ENCODE measurements around the gene TLX1. TPM values are rescaled to one million over a fixed set of nuclear protein-coding genes. Genes with fewer than 3 reads are reported as not detected.

The TLX1 gene
- total and polyA plus RNA-seq, 9 of the 15 experiments (the other 6 are each of a cell fraction or from before 2014, with no cell fraction given): 0.03 to 3.3 (median 0.19) TPM; not detected in 1

DNA sequence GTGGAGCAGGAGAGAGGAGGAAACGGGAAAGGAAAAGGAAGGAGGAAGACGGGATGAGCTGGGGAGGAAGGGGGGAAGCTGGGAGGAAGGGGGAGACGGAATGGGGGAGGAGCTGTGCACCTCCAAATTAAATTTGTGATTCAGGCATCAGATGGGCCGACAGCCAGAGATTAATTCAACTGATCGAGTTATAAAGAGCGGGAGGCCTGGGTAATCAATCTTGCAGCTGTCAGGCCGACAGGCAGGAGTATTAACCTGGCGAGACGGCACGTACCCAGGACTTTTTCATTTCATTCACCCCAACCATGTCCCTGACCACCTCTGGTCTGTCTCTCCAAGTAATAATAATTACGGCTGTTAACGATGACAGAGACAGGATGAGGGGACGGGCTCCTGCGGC, 43.1 kb upstream of the TLX1 start:
- Histone ChIP-seq H3K4me1 (replicated peaks in 1 of 2; ENCODE audit: control insufficient read depth in 2 of 2, insufficient read depth in 2 of 2, low read length in 2 of 2) (peaks cover 0 to 10% of the 10 kb centered on the region in 2 experiments; a peak in 2 of 5 replicates), H2AFZ (ENCODE audit: low read depth, low read length) (no peak overlapping the region), H4K20me1 (replicated peaks; ENCODE audit: control insufficient read depth, insufficient read depth, low read length) (no peaks in the 10 kb centered on the region), H3K79me2 (ENCODE audit: control insufficient read depth, insufficient read depth, low read length) (no peaks in the 10 kb centered on the region), H3K9me1 (ENCODE audit: control insufficient read depth, insufficient read depth, low read length) (no peaks in the 10 kb centered on the region), H3K9me3 (replicated peaks; ENCODE audit: control insufficient read depth, insufficient read depth, low read depth, low read length) (no peaks in the 10 kb centered on the region), H3K27ac (ENCODE audit: extremely low read depth, low read depth, low read length) (no peak overlapping the region), H3K4me2 (ENCODE audit: insufficient read depth, low read length) (no peak overlapping the region), H3K27me3 (ENCODE audit: control insufficient read depth in 2 of 2, insufficient read depth in 2 of 2, low read length in 2 of 2) (peaks cover 2 to 59% of the 10 kb centered on the region in 2 experiments; a peak in 3 of 5 replicates), H3K36me3 (ENCODE audit: control insufficient read depth, insufficient read depth, low read length) (no peaks in the 10 kb centered on the region), H3K4me3 (no peak overlapping the region), H3K9ac (ENCODE audit: insufficient read depth in 1 of 2, low read depth in 2 of 2, low read length in 2 of 2) (0 out of 4 replicates have a peak overlapping the region, but pooled peaks of 1 of the 2 experiments have one; percentile 14)
- DNase-seq (ENCODE audit: extremely low read depth in 1 of 4, low spot score in 3 of 4) (no peak), FAIRE-seq (no peak), ATAC-seq (no peak)
- ChIA-PET CTCF (ENCODE audit: low intra/inter-chr PET ratio) (no interaction called here), POLR2A (interaction anchor here (0.8 kb wide), 1 partner anchor 13 kb away, joined by 3 read pairs; no protein-coding TSS in a partner anchor)
- no TSS peak for BruUV-seq (replicated peaks)
- WGBS (ENCODE audit: insufficient coverage, low coverage, missing lambda C conversion rate): 1% methylated on average over 10 of the region's 14 CpGs
- intact Hi-C loops (cut with micrococcal nuclease): no loop called here
- in situ Hi-C loops (cut with MboI): no loop called here
- TF ChIP-seq HNRNPLL (IDR thresholded peaks at IDR 0.05; ENCODE audit: low read depth, low read length, poor library complexity, severe bottlenecking) (no peak), PHB2 (IDR thresholded peaks at IDR 0.05; ENCODE audit: low read depth) (no peak), NEUROD1 (IDR thresholded peaks at IDR 0.05; ENCODE audit: borderline replicate concordance, low read depth, low read length, partially characterized antibody) (no peak), MEIS2 (IDR thresholded peaks at IDR 0.05; ENCODE audit: partially characterized antibody) (peak; percentile 50), KDM2B (CRISPR knock-in tag; IDR thresholded peaks at IDR 0.05) (no peak), ADNP (tag; IDR thresholded peaks at IDR 0.05) (no peak), HNRNPH1 (optimal IDR thresholded peaks at IDR 0.05; ENCODE audit: low read depth, low read length) (no peak)
- TF ChIP-seq, protein P1, sequence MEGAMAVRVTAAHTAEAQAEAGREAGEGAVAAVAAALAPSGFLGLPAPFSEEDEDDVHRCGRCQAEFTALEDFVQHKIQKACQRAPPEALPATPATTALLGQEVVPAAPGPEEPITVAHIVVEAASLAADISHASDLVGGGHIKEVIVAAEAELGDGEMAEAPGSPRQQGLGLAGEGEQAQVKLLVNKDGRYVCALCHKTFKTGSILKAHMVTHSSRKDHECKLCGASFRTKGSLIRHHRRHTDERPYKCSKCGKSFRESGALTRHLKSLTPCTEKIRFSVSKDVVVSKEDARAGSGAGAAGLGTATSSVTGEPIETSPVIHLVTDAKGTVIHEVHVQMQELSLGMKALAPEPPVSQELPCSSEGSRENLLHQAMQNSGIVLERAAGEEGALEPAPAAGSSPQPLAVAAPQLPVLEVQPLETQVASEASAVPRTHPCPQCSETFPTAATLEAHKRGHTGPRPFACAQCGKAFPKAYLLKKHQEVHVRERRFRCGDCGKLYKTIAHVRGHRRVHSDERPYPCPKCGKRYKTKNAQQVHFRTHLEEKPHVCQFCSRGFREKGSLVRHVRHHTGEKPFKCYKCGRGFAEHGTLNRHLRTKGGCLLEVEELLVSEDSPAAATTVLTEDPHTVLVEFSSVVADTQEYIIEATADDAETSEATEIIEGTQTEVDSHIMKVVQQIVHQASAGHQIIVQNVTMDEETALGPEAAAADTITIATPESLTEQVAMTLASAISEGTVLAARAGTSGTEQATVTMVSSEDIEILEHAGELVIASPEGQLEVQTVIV (CRISPR knock-in tag; IDR thresholded peaks at IDR 0.05; ENCODE audit: borderline replicate concordance): no peak
- TF ChIP-seq, protein P2, sequence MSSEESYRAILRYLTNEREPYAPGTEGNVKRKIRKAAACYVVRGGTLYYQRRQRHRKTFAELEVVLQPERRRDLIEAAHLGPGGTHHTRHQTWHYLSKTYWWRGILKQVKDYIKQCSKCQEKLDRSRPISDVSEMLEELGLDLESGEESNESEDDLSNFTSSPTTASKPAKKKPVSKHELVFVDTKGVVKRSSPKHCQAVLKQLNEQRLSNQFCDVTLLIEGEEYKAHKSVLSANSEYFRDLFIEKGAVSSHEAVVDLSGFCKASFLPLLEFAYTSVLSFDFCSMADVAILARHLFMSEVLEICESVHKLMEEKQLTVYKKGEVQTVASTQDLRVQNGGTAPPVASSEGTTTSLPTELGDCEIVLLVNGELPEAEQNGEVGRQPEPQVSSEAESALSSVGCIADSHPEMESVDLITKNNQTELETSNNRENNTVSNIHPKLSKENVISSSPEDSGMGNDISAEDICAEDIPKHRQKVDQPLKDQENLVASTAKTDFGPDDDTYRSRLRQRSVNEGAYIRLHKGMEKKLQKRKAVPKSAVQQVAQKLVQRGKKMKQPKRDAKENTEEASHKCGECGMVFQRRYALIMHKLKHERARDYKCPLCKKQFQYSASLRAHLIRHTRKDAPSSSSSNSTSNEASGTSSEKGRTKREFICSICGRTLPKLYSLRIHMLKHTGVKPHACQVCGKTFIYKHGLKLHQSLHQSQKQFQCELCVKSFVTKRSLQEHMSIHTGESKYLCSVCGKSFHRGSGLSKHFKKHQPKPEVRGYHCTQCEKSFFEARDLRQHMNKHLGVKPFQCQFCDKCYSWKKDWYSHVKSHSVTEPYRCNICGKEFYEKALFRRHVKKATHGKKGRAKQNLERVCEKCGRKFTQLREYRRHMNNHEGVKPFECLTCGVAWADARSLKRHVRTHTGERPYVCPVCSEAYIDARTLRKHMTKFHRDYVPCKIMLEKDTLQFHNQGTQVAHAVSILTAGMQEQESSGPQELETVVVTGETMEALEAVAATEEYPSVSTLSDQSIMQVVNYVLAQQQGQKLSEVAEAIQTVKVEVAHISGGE (CRISPR knock-in tag; IDR thresholded peaks at IDR 0.05): no peak
- TF ChIP-seq, protein P3, sequence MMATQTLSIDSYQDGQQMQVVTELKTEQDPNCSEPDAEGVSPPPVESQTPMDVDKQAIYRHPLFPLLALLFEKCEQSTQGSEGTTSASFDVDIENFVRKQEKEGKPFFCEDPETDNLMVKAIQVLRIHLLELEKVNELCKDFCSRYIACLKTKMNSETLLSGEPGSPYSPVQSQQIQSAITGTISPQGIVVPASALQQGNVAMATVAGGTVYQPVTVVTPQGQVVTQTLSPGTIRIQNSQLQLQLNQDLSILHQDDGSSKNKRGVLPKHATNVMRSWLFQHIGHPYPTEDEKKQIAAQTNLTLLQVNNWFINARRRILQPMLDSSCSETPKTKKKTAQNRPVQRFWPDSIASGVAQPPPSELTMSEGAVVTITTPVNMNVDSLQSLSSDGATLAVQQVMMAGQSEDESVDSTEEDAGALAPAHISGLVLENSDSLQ (IDR thresholded peaks at IDR 0.05): peak; percentile 33; the same call in 1 of the 2 replicates
- TF ChIP-seq, protein P4, sequence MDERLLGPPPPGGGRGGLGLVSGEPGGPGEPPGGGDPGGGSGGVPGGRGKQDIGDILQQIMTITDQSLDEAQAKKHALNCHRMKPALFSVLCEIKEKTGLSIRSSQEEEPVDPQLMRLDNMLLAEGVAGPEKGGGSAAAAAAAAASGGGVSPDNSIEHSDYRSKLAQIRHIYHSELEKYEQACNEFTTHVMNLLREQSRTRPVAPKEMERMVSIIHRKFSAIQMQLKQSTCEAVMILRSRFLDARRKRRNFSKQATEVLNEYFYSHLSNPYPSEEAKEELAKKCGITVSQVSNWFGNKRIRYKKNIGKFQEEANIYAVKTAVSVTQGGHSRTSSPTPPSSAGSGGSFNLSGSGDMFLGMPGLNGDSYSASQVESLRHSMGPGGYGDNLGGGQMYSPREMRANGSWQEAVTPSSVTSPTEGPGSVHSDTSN (CRISPR knock-in tag; IDR thresholded peaks at IDR 0.05; ENCODE audit: low read depth): no peak
- TF ChIP-seq, protein P4 (tag; conservative IDR thresholded peaks at IDR 0.05; ENCODE audit: low read depth): peak; percentile 45
